ENCODE measurements around the gene SOAT1.
"Not testable (repeated sequence)": the region's sequence is repeated elsewhere in the genome, so short reads cannot be mapped to it uniquely, and the experiment has no call there.

SOAT1 gene

DNA sequence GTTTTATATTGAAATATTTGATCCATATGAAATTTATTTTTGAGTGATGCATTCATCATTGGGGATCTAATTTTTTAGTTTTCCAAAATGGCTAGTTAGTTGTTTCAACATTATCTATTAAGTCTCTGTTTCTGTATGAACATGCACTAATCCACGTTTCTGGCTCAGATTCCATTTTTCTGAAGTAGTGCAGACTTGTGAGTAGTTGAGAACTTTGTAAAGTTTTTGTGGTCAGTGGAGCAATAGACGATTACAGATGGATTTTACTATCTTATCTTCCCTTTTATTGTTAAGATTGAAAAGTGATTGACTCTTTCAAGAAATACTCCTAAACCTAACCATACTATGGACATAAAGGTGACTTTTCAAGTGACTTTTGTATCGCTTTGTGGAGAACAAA lies 16.7 kb downstream of the SOAT1 start:
- DNase-seq, result no peak

DNA sequence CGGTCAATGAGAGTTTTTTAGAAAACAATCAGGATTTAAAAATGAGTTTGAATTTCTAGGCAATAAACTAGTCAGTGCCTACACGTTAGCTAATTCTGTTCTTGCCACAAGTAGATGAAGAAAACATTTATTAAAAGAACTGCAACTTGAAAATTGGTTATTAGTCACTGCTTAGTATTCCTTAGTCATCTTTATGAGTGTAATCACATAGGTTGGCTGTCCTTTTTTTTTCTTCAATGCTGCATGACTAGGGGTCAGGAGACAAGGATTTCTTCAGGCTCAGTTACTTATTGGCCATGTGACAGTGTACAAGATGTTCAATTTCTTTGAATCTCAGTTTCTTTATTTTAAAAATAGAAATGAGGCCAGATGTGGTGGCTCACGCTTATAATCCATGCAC lies 17.1 kb downstream of the SOAT1 start:
- DNase-seq, result no peak

DNA sequence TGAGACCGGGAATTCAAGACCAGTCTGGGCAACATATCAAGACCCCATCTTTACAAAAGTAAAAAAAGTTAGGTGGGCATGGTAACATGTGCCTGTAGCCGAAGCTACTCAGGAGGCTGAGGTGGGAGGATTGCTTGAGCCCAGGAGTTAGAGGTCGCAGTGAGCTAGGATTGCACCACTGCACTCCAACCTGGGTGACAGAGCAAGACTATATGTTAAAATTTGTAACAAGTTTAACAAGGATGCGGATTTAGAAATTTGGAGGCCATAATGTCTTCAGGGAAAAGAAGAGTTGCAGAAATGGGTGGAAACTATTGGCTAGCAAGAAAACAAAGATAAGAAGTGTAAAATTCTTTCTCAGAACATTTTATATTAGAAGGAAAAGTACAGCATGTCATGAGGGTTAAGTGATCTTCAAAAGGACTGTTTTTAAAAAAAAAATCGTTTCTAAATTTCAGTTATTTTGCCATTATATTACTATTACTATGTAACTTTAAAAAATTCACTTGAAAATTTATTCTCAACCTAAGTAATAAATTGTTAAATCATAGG lies 17.6 kb downstream of the SOAT1 start:
- no peak for DNase-seq

DNA sequence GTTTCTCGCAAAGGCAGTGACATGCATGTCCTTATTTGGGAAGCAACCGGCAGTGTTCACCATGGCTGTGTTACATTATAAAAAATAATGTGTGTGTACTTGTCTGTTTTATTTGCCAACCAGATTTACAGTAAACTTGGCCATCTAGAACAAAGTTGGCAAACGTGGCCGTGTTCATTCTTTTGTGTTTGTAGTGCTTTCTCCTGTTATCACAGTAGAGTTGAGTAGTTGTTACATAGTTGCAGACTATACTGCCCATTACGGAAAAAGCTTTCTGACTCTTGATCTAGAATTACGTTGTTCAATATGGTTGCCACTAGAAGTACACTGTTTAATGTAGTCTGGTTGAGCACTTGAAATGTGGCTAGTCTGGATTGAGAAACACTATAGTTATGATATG lies 19.4 kb downstream of the SOAT1 start:
- no peak for DNase-seq

DNA sequence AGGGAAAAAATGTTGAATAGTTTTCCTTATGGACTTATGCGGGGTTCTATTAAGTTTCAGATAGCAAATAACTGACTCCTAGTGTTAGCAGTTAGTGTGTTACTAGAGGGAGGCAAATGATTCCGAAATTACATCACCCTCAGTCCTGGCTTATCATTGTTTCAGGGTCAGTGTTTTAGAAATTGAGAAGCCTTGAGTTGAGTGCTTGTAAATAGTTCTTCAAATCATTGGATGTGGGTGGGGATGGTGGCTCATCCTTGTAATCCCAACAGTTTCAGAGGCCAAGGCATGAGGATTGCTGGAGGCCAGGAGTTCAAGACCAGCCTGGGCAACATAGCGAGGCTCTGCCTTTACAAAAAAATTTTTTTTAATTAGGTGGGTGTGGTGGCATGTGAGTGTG lies 21.3 kb downstream of the SOAT1 start:
- no peak for DNase-seq

DNA sequence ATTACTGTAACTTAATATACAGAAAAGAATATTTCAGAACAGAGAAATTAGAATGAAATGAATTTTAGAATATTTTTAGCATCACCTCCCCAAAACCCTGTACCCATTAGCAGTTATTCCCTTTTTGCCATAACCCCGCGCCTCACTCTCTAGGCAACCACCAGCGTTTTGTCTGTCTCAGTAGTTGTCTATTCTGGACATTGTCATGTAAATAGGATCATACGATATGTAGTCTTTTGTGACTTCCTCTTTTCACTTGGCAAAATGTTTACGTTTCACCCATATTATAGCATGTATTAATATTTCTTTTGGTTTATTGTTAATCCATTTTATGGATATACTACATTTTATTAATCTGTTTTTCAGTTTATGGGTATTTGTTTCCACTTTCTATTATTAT lies 24.9 kb downstream of the SOAT1 start:
- DNase-seq, result no peak

DNA sequence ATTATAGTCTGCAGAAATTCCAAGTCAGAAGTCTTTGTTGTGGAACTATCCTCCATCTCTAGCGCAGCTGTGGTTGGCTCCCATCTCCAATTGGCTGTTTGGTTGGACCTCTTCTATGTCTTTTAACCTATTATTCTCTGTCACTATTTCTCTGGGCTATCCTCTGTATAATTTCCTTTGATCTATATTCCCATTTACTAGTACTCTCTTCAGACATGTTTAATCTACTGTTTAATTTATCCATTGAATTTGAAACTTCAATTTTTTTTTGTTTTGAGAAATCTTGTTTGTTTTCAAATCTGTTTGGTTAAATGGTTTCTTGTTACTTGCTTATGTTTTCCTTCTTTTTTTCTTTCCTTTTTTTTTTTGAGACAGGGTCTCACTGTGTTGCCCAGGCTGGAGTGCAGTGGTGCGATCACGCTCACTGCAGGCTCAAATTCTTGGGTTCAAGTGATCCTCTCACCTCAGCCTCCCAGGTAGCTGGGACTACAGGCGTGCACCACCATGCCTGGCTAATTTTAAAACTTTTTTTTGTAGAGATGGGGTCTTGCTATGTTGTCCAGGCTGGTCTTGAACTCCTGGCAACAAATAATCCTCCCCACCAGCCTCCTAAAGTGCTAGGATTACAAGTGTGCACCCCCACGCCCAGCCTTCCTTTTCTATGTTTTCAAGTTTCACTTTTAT lies 28.1 kb downstream of the SOAT1 start:
- DNase-seq, result no peak

DNA sequence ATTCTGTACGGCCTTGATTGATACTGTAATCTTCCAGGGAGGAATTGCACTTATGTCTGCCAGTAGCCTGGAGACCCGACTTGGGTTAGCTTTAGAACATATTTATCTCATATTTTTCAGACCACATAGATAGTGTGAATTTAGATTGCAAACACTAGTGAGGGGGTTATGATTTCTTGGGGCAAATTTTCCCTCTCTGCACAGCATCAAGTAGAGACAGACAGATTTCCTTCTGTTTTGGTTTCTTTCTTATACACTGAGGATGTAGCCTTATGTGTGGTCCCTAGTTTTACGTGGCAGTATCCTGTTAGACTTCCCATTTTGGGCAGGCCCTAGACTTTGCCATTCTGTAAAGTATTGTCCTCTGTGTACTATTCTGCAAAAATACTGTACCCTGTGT lies 29.0 kb downstream of the SOAT1 start:
- DNase-seq, result no peak

DNA sequence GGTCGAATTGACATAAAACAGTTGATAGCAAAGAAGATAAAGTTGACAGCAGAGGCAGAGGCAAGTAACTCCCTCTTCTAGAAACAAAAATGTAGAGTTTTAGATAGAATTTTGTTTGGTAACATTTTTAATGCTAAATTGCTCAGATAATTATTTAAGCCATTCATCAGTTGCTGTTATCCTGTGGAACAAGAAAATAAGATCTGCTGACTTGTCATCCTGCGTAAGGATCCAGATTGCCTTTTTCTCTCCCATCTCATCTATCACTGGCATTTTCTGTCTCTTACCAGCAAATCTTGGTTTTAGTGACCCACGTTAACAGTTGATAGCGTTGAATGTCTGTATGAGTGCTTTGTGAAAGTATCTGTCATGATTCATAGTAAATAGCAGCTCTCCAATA lies 29.8 kb downstream of the SOAT1 start:
- DNase-seq, result no peak

DNA sequence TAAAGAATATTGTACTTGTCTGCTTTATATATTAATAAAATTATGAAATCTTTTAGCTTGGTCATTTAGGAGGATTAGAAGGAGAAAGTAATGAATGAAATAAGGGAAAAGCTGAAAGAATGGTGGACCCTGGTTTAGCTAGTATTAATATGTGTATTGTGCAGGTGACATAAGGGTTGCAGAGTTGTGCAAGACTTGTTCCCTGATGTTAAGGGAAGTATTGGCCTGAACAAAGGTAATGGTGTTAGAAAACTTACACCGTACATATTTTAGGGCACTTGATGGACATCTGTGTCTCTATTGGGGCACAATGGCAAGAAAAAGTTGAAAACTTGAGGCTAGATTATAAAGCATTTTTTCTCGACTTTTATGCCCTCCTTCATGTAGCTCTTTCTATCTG lies 32.2 kb downstream of the SOAT1 start:
- no peak for DNase-seq

DNA sequence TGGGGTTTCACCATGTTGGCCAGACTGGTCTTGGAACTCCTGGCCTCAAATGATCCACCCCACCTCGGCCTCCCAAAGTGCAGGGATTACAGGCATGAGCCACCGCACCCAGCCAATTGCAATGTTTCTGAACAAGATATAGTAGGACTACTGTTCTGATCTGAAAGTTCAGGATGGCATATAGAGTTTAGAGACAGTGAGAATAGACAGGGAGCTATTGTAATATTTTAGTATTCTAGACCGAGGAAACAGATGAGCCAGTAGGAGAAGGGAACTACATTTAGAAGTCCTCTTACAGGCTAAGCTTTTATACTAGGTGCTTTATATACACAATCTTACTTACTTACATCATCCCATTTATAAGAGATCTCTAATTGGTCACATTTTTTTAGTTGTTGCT lies 33.1 kb downstream of the SOAT1 start:
- DNase-seq, result no peak

DNA sequence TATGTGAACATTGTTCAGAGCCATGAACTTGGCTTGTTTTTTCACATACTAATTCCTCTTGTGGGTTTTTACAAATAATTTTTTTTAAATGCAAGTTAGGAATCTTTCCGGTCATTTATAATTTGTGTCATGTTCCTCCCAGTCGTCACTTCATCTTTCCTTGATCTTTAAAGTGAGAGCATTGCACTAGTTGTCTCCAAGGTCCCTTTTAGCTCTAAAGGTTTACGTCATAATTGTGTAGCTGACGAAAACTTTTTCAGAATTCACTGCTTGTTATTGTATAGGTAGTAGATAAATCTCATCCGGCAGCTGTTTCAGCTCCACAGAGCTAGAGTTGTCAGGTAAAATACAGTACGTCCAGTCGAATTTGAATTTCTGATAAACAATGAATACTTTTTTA lies 33.6 kb downstream of the SOAT1 start:
- no peak for DNase-seq

DNA sequence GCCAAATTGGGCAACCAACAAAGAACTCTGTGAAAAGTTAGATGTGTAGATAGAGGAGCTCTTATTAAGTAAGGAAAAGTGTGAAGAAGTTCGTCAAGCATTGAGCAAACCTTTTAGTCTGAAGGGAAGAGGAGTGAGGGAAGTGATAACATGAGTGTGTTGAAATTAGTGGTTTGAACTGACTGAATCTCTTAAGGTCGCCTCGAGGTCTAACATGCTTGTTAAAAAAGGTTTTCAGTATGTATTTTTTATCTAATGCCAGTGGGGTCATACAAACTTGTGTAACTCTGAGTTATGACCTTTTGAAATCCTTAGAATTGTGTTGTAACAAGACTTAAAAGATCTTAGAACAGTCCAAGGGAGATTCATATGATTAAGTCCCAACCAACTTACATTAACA lies 34.1 kb downstream of the SOAT1 start:
- DNase-seq, result no peak

DNA sequence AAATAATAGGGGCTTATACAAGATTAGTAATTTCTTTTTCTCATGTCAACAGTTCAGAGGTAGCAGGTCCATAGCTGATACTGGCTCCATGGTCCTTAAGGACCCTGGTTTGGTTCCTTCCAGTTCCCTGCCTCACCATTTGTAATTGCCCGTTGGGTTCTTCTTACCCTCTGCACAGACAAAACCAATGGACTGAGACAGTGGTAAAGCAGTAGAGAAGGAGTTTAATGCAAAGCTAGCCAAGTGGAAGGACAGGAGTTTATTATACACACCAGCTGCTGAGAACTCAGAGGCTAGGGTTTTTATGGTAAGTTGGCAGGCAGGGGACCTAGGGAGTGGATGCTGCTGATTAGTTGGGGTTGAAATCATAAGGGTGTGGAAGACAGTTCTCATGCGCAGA lies 36.3 kb downstream of the SOAT1 start:
- no peak for DNase-seq

DNA sequence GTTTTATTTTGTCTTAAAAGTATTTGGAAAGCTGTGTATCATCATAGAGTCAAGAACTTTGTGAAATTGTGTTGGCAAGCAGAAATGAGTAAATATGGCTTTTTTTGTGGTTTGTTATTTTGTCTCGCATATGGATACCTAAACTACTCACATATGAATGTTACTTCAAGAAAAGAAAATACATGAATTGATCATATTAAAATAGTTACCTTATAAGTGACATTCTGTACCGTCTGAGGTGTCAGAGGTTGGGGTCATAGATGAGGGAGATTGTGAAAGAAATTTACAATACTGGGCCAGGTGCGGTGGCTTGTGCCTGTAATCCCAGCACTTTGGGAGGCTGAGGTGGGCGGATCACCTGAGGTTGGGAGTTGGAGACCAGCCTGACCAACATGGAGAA lies 40.8 kb downstream of the SOAT1 start:
- no peak for DNase-seq

DNA sequence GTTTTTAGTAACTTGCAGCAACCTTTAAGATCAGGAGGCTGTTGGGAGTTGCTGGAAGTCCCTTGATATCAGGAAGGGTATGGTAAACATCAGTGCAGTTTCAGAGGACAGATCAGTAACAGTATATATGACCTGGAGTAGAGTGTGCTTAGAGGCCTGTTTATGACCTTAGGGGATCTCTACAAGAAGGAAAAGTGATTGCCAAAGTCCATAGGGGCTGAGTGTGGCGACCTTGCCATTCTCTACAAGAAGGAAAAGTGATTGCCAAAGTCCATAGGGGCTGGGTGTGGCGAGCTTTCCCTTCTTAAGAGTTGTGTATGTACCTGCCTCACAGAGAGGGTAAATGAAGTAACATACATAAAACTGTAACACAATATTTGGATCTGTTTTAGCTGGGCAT lies 43.7 kb downstream of the SOAT1 start:
- DNase-seq, result no peak

DNA sequence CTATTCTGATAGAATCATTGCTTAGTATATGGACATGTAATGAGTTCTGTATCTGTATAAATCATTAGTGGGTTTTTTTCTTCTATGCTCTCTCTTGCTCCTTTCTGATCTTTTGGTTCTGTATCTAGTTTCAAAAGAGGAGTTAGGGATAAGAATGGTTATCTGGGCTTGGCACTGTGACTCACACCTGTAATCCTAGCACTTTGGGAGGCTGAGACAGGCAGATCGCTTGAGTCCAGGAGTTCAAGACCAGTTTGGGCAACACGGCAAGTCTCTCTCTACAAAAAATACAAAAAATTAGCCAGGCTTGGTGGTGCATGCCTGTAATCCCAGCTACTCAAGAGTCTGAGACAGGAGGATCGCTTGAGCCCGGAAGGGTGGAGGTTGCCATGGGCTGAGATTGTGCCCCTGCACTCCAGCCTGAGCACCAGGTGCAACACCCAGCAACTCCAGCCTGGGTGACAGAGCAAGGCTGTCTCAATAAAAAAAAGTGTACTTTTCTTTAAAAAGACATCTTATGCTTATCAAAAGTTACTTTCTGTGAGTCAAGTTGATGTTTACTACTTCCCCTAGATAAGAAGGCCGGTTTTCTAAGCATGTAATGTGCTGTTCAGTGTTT lies 44.5 kb downstream of the SOAT1 start:
- DNase-seq, result no peak

DNA sequence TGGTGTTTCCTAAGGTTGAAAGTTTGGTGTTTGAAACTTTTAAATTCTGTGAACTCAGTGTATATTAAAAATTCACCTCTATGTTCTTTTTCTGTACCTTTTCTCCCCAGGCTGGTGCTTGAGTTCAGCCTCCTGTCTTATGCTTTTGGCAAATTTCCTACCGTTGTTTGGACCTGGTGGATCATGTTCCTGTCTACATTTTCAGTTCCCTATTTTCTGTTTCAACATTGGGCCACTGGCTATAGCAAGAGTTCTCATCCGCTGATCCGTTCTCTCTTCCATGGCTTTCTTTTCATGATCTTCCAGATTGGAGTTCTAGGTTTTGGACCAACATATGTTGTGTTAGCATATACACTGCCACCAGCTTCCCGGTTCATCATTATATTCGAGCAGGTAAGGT lies 47.3 kb downstream of the SOAT1 start:
- no peak for DNase-seq

DNA sequence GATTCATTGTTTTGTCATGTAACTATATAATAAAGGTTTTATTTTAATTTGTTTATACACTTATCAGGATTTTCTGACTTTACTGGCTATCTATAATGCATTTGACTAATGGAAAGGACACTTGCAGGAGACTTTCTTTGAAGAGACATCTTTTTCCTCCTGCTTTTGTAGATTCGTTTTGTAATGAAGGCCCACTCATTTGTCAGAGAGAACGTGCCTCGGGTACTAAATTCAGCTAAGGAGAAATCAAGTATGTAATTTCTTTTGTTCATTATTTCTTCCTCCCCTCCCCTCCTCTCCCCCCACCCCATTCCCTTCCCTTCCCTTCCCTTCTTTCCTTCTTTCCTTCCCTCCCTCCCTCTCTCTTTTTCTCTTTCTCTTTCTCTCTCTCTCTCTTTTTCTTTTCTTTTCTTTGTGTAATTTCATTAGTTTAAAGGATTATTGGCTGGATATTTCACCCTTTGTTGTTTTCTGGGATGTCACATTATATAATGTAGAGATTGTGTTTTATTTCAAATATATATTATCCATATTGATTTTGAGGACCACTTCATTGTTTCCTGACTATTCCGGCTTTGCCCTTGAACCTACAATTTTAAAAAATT lies 48.4 kb downstream of the SOAT1 start:
- DNase-seq, result no peak

DNA sequence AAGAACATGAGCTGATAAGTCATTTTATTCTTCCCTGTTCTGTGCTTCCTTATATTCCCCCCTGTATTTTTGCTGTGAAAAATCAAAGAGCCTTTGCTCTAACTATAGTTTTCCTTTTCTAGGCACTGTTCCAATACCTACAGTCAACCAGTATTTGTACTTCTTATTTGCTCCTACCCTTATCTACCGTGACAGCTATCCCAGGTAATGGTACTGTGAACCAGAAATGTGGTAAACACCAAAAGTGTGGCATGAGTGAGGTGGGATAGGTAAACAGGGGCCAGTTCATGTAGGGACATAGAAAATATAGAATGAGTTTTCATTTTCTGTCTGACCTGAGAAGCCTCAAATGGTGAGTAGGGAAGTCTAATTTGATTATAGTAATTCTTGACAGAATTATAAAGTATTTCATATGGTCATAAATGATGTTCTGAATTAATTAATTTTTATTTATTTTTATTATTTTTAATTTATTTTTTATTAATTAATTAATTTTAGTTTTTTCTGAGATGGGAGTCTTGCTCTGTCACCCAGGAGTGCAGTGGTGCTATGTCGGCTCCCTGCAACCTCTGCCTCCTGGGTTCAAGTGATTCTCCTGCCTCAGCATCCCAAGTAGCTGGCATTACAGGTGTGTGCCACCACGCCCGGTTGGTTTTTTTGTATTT lies 49.3 kb downstream of the SOAT1 start:
- no peak for DNase-seq

DNA sequence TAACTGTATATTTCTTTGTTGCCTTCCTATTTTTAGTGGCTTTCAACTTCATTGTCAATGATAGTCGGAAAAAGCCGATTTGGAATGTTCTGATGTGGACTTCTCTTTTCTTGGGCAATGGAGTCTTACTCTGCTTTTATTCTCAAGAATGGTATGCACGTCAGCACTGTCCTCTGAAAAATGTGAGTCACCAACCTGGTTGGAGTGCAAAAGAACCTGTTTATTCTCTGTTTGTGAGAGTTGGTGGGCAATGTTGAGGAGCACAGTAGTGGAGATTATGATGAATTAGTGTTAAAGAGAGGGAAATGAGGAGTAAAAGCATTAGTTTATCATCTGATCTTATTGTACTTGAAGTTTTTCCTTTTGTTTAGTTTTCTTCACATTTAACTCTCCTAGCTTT lies 57.7 kb downstream of the SOAT1 start:
- no peak for DNase-seq

DNA sequence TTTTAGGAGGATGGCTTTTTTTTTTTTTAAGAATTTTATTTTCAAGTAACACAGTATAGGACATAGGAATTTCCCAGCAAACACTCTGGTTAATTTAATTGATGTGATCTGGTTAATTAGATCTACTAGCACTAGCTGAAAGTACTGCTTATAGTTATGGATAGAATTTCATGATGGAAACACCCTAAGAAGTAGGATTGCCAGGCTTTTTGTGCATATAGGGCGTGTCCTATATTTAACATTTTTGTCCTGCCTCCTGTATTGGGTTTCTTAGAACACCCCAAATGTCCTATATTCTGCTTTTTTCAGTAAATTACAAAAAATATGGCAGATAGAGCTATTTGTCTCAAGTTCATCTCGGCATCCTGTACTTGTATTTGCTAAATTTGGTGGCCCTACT lies 58.6 kb downstream of the SOAT1 start:
- no peak for DNase-seq

DNA sequence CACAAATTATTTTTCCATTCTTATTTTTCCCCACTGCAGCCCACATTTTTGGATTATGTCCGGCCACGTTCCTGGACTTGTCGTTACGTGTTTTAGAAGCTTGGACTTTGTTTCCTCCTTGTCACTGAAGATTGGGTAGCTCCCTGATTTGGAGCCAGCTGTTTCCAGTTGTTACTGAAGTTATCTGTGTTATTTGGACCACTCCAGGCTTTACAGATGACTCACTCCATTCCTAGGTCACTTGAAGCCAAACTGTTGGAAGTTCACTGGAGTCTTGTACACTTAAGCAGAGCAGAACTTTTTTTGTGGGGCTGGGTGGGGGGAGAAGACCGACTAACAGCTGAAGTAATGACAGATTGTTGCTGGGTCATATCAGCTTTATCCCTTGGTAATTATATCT lies 59.9 kb downstream of the SOAT1 start:
- DNase-seq, result no peak

DNA sequence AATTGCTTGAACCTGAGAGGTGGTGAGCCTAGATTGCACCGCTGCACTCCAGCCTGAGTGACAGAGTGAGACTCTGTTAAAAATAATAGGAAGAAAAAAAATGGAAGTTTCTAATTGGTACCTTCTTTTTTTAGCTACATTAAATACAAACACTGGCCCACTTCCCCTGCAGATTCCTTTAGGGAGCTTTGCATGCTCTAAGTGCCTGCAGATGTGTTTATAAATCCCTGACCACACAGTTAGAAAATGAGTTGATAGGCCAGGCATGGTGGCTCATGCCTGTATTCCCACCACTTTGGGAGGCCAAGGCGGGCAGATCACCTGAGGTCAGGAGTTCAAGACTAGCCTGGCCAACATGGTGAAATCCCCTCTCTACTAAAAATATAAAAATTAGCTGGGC lies 68.0 kb downstream of the SOAT1 start:
- not testable (repeated sequence) for DNase-seq
